ENCODE measurements around the gene CES4A. TPM values are rescaled to one million over a fixed set of nuclear protein-coding genes. Genes with fewer than 3 reads are reported as not detected.
A peak's percentile ranks its signal among the peaks of the same experiment; 100 is the strongest.

The CES4A gene
- total and polyA plus RNA-seq, 2 of the 13 experiments (the other 11 are each of a cell fraction or from before 2014, with no cell fraction given) = 0.09 to 0.17 TPM

DNA sequence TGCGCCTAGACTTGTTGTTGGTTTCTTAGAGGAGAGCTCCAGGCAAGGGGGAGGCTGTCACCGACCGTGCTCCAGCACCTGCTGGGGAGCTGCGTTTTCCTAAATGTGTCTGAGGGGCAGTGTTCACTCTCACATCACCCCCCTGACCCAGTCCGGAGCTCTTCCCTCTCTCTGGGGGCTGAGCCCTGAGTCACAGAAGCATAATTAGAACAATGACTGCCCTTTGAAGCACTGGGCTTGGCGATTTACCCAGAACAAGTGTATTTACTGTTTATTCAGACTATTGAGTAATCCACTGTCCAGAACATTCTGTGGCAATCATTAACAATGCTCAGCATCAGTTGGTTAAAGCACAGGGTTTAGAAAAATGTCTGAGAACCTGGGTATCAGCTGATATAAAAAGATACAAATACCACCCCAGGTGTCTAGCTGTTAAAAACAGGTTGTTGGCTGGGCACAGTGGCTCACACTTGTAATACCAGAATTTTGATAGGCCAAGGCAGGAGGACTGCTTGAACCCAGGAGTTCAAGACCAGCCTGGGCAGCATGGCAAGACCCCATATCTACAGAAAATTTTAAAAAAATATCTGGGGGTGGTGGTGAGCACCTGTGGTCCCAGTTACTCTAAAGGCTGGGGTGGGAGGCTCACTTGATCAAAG, 8.1 kb downstream of the CES4A start (continued):
- TF ChIP-seq, protein P1, sequence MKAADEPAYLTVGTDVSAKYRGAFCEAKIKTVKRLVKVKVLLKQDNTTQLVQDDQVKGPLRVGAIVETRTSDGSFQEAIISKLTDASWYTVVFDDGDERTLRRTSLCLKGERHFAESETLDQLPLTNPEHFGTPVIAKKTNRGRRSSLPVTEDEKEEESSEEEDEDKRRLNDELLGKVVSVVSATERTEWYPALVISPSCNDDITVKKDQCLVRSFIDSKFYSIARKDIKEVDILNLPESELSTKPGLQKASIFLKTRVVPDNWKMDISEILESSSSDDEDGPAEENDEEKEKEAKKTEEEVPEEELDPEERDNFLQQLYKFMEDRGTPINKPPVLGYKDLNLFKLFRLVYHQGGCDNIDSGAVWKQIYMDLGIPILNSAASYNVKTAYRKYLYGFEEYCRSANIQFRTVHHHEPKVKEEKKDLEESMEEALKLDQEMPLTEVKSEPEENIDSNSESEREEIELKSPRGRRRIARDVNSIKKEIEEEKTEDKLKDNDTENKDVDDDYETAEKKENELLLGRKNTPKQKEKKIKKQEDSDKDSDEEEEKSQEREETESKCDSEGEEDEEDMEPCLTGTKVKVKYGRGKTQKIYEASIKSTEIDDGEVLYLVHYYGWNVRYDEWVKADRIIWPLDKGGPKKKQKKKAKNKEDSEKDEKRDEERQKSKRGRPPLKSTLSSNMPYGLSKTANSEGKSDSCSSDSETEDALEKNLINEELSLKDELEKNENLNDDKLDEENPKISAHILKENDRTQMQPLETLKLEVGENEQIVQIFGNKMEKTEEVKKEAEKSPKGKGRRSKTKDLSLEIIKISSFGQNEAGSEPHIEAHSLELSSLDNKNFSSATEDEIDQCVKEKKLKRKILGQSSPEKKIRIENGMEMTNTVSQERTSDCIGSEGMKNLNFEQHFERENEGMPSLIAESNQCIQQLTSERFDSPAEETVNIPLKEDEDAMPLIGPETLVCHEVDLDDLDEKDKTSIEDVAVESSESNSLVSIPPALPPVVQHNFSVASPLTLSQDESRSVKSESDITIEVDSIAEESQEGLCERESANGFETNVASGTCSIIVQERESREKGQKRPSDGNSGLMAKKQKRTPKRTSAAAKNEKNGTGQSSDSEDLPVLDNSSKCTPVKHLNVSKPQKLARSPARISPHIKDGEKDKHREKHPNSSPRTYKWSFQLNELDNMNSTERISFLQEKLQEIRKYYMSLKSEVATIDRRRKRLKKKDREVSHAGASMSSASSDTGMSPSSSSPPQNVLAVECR (CRISPR knock-in tag; IDR thresholded peaks at IDR 0.05; ENCODE audit: borderline replicate concordance) = 0 out of 2 replicates have a peak, but pooled peaks have one; percentile 10
- TF ChIP-seq ZNF556 (CRISPR knock-in tag; IDR thresholded peaks at IDR 0.05; ENCODE audit: borderline replicate concordance) (0 out of 2 replicates have a peak, but pooled peaks have one; percentile 65), HES4 (CRISPR knock-in tag; IDR thresholded peaks at IDR 0.05; ENCODE audit: borderline replicate concordance) (no peak), ZMYM4 (CRISPR knock-in tag; IDR thresholded peaks at IDR 0.05) (0 out of 2 replicates have a peak, but pooled peaks have one; percentile 15), SIN3A (IDR thresholded peaks at IDR 0.05; ENCODE audit: borderline replicate concordance, low read depth, low read length) (no peak), IRF2 (CRISPR knock-in tag; IDR thresholded peaks at IDR 0.05) (peak; percentile 52; the same call in 1 of the 2 replicates), KDM5B (CRISPR knock-in tag; IDR thresholded peaks at IDR 0.05; ENCODE audit: borderline replicate concordance) (peak; percentile 52; the same call in 1 of the 2 replicates), ATRX (CRISPR knock-in tag; IDR thresholded peaks at IDR 0.05; ENCODE audit: borderline replicate concordance) (no peak), ZNF331 (CRISPR knock-in tag; IDR thresholded peaks at IDR 0.05) (peak; percentile 74; the same call in 1 of the 2 replicates), TCF7 (IDR thresholded peaks at IDR 0.05; ENCODE audit: low read depth) (peak; percentile 48; the same call in 1 of the 2 replicates), ZFP1 (CRISPR knock-in tag; IDR thresholded peaks at IDR 0.05) (peak; percentile 50; the same call in 1 of the 2 replicates), FOXJ3 (CRISPR knock-in tag; IDR thresholded peaks at IDR 0.05; ENCODE audit: borderline replicate concordance) (peak; percentile 90; the same call in 1 of the 2 replicates), AGO1 (IDR thresholded peaks at IDR 0.05; ENCODE audit: low read depth, low read length, poor library complexity, severe bottlenecking) (no peak), CCDC6 (CRISPR knock-in tag; IDR thresholded peaks at IDR 0.05) (peak; percentile 47; the same call in 1 of the 2 replicates), MEF2D (CRISPR knock-in tag; IDR thresholded peaks at IDR 0.05) (0 out of 2 replicates have a peak, but pooled peaks have one; percentile 53), KDM1A (CRISPR knock-in tag; IDR thresholded peaks at IDR 0.05) (no peak), ZBTB38 (CRISPR knock-in tag; IDR thresholded peaks at IDR 0.05) (no peak), ZNF761 (CRISPR knock-in tag; conservative IDR thresholded peaks at IDR 0.05) (no peak), ATF7-NPFF (CRISPR knock-in tag; IDR thresholded peaks at IDR 0.05; ENCODE audit: low read depth) (no peak)
- TF ChIP-seq, protein P2, sequence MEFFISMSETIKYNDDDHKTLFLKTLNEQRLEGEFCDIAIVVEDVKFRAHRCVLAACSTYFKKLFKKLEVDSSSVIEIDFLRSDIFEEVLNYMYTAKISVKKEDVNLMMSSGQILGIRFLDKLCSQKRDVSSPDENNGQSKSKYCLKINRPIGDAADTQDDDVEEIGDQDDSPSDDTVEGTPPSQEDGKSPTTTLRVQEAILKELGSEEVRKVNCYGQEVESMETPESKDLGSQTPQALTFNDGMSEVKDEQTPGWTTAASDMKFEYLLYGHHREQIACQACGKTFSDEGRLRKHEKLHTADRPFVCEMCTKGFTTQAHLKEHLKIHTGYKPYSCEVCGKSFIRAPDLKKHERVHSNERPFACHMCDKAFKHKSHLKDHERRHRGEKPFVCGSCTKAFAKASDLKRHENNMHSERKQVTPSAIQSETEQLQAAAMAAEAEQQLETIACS (CRISPR knock-in tag; IDR thresholded peaks at IDR 0.05) = no peak
- TF ChIP-seq, protein P3, sequence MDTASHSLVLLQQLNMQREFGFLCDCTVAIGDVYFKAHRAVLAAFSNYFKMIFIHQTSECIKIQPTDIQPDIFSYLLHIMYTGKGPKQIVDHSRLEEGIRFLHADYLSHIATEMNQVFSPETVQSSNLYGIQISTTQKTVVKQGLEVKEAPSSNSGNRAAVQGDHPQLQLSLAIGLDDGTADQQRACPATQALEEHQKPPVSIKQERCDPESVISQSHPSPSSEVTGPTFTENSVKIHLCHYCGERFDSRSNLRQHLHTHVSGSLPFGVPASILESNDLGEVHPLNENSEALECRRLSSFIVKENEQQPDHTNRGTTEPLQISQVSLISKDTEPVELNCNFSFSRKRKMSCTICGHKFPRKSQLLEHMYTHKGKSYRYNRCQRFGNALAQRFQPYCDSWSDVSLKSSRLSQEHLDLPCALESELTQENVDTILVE (CRISPR knock-in tag; IDR thresholded peaks at IDR 0.05) = peak; percentile 80
- TF ChIP-seq, protein P4, sequence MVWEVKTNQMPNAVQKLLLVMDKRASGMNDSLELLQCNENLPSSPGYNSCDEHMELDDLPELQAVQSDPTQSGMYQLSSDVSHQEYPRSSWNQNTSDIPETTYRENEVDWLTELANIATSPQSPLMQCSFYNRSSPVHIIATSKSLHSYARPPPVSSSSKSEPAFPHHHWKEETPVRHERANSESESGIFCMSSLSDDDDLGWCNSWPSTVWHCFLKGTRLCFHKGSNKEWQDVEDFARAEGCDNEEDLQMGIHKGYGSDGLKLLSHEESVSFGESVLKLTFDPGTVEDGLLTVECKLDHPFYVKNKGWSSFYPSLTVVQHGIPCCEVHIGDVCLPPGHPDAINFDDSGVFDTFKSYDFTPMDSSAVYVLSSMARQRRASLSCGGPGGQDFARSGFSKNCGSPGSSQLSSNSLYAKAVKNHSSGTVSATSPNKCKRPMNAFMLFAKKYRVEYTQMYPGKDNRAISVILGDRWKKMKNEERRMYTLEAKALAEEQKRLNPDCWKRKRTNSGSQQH (CRISPR knock-in tag; IDR thresholded peaks at IDR 0.05; ENCODE audit: low read depth) = no peak
